Body of pancreas (tissue), 4 donors: ENCODE measurements around the gene TIMM10B.

ENCODE experiments used
- POLR2A ChIP-seq, 3 donors: fragments of 450-650 bp; IDR thresholded peaks; one replicate each; pipeline ENCODE4 v1.6.1; 2016; ENCODE audit warnings: antibody characterized with exemption in 3 of 3, mild to moderate bottlenecking in 2 of 3
- TF ChIP-seq, protein P1 (sequence below), 7 experiments: fragments of 450-650 bp in 4 of 7; fragments of 200-600 bp in 3 of 7; sonication (generic) in 3 of 7; IDR thresholded peaks; one replicate each; pipeline ENCODE4 v1.5.1; 2016 to 2019; ENCODE audit warnings: antibody characterized with exemption in 7 of 7

DNA sequence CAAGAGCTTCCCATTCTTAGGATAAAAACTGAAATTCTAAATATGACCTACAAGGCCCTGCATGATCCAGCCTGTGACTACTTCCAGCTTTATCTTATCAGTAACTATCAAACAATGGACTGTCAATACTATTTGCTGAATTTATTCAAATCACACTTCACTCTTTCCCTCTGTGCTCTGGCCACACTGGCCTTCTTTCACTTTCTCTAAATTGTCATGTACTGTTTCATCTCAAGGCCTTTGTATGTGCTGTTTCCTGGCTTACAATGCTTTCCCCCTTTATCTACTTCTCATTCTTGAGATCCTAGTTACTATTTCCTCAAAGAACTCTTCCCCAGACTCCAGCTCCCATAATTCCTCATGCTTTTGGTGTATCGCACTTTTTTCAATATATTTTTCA is 5.6 kb downstream of the TIMM10B start:
- TF ChIP-seq, protein P1, sequence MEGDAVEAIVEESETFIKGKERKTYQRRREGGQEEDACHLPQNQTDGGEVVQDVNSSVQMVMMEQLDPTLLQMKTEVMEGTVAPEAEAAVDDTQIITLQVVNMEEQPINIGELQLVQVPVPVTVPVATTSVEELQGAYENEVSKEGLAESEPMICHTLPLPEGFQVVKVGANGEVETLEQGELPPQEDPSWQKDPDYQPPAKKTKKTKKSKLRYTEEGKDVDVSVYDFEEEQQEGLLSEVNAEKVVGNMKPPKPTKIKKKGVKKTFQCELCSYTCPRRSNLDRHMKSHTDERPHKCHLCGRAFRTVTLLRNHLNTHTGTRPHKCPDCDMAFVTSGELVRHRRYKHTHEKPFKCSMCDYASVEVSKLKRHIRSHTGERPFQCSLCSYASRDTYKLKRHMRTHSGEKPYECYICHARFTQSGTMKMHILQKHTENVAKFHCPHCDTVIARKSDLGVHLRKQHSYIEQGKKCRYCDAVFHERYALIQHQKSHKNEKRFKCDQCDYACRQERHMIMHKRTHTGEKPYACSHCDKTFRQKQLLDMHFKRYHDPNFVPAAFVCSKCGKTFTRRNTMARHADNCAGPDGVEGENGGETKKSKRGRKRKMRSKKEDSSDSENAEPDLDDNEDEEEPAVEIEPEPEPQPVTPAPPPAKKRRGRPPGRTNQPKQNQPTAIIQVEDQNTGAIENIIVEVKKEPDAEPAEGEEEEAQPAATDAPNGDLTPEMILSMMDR (IDR thresholded peaks at IDR 0.05): no peak
- no peak for TF ChIP-seq POLR2A (IDR thresholded peaks at IDR 0.05)
